Right lobe of liver (tissue), 4 donors: Measurements from ENCODE around the gene SCRN2.

ENCODE experiments used
- CTCF ChIP-seq, 4 donors: fragments of 200-600 bp in 3 of 4; fragments of 450-650 bp in 1 of 4; IDR thresholded peaks; one replicate each; pipeline versions ENCODE4 v1.5.1 to v1.8.0; 2016 to 2022; ENCODE audit warnings: antibody characterized with exemption in 4 of 4, mild to moderate bottlenecking in 2 of 4
- POLR2A ChIP-seq: fragments of 450-650 bp; IDR thresholded peaks from one replicate; pipeline ENCODE4 v1.6.1; 2017; ENCODE audit warnings: antibody characterized with exemption, mild to moderate bottlenecking
- donor health status: DM: no; HTN: no; CAD: no.
- donor health status: DM: no; HTN: no; CAD: no.
- donor health status: DM: no; HTN: yes; CAD: no.

GRCh38 chr17:47856830-47857229, 15.8 kb upstream of the SCRN2 start:
- TF ChIP-seq CTCF (IDR thresholded peaks at IDR 0.05): no peak
- TF ChIP-seq POLR2A: no peak
